HG03439 (cell line): ENCODE results near the gene ATP2B1.

ENCODE experiments used
- ATAC-seq: cut with Tn5 transposase; IDR thresholded peaks from one replicate; pipeline ENCODE4 v1.9.1; 2021; ENCODE audit warnings: mild to moderate bottlenecking, moderate library complexity; ENCODE audit not compliant: unreplicated experiment

The ATP2B1 gene

GRCh38 chr12:89694542-89694941 lies 14.1 kb downstream of the ATP2B1 start:
- ATAC-seq = no peak

GRCh38 chr12:89693639-89694202 lies 14.9 kb downstream of the ATP2B1 start:
- ATAC-seq = no peak

- no peak for ATAC-seq
Measured at GRCh38 chr12:89692439-89692838, 16.2 kb downstream of the ATP2B1 start.

GRCh38 chr12:89691659-89692058 lies 17.0 kb downstream of the ATP2B1 start:
- ATAC-seq = no peak

- ATAC-seq = no peak
Measured at GRCh38 chr12:89690925-89691324, 17.7 kb downstream of the ATP2B1 start.

- no peak for ATAC-seq
Measured at GRCh38 chr12:89689306-89689705, 19.3 kb downstream of the ATP2B1 start.

GRCh38 chr12:89686311-89686710 lies 22.3 kb downstream of the ATP2B1 start:
- no peak for ATAC-seq

GRCh38 chr12:89685363-89685972 lies 23.2 kb downstream of the ATP2B1 start:
- no peak for ATAC-seq

- ATAC-seq = no peak
Measured at GRCh38 chr12:89684136-89684535, 24.5 kb downstream of the ATP2B1 start.

GRCh38 chr12:89682284-89682683 lies 26.4 kb downstream of the ATP2B1 start:
- no peak for ATAC-seq

- ATAC-seq = no peak
Measured at GRCh38 chr12:89680409-89680808, 28.2 kb downstream of the ATP2B1 start.

GRCh38 chr12:89679631-89680030 lies 29.0 kb downstream of the ATP2B1 start:
- ATAC-seq = no peak

- no peak for ATAC-seq
Measured at GRCh38 chr12:89678225-89678624, 30.4 kb downstream of the ATP2B1 start.

GRCh38 chr12:89676930-89677329 lies 31.7 kb downstream of the ATP2B1 start:
- ATAC-seq = no peak

GRCh38 chr12:89674326-89674942 lies 34.2 kb downstream of the ATP2B1 start:
- no peak for ATAC-seq

GRCh38 chr12:89673603-89674002 lies 35.0 kb downstream of the ATP2B1 start:
- no peak for ATAC-seq

GRCh38 chr12:89672589-89672979 lies 36.1 kb downstream of the ATP2B1 start:
- ATAC-seq = no peak

GRCh38 chr12:89671469-89671868 lies 37.2 kb downstream of the ATP2B1 start:
- ATAC-seq = peak; percentile 7

GRCh38 chr12:89669197-89669596 lies 39.4 kb downstream of the ATP2B1 start:
- ATAC-seq = no peak

GRCh38 chr12:89665556-89665955 lies 43.1 kb downstream of the ATP2B1 start:
- ATAC-seq = no peak

GRCh38 chr12:89664441-89664840 lies 44.2 kb downstream of the ATP2B1 start:
- ATAC-seq = no peak

- ATAC-seq = peak; percentile 78
Measured at GRCh38 chr12:89663577-89664357, 44.9 kb downstream of the ATP2B1 start.
